Keratinocyte (primary cell): ENCODE results near the gene XPA. TPM values are rescaled to one million over a fixed set of nuclear protein-coding genes. Genes with fewer than 3 reads are reported as not detected.

Experiments used
- DNase-seq: peaks from one replicate; pipeline ENCODE4 v3.0.0-alpha.2; 2011; ENCODE audit warnings: low read depth, missing footprints, low spot score
- FAIRE-seq: peaks from 2 replicates; lab custom pipeline; 2011; peaks lifted over from hg19 to GRCh38; lab: Jason Lieb, UNC
- H2AFZ ChIP-seq: 2 replicates; pipeline ENCODE4 v1.6.0; 2012; ENCODE audit warnings: low read length, control low read depth, inconsistent platforms; ENCODE audit not compliant: control insufficient read depth
- H3K27ac ChIP-seq: 2 replicates; pipeline ENCODE4 v1.5.1; 2011; ENCODE audit warnings: low read length; ENCODE audit not compliant: control insufficient read depth, insufficient read depth
- H3K27me3 ChIP-seq: 3 replicates; pipeline ENCODE4 v1.6.0; 2011; ENCODE audit warnings: low read length; ENCODE audit not compliant: control insufficient read depth, insufficient read depth; ENCODE audit errors: extremely low read depth
- H3K36me3 ChIP-seq, 2 experiments: 2 replicates in 1 of 2; 3 replicates in 1 of 2; pipeline ENCODE4 v1.5.1; 2011; ENCODE audit warnings: low read length in 2 of 2, mild to moderate bottlenecking in 1 of 2; ENCODE audit not compliant: control insufficient read depth in 2 of 2, insufficient read depth in 2 of 2; ENCODE audit errors: extremely low read depth in 1 of 2
- H3K4me1 ChIP-seq: 3 replicates; pipeline ENCODE4 v1.5.1; 2011; ENCODE audit warnings: low read length; ENCODE audit not compliant: control insufficient read depth, insufficient read depth; ENCODE audit errors: extremely low read depth
- H3K4me2 ChIP-seq: 3 replicates; pipeline ENCODE4 v1.6.0; 2011; ENCODE audit warnings: low read depth, low read length; ENCODE audit not compliant: control insufficient read depth, insufficient read depth; ENCODE audit errors: extremely low read depth
- H3K4me3 ChIP-seq, 3 experiments: fragments of 200-600 bp in 1 of 3; sonication (generic) in 1 of 3; 2 replicates in 2 of 3; 3 replicates in 1 of 3; pipeline ENCODE4 v1.5.1; 2011 to 2016; ENCODE audit warnings: low read length in 3 of 3, mild to moderate bottlenecking in 3 of 3, control low read depth in 2 of 3, inconsistent platforms in 1 of 3, low read depth in 1 of 3, mixed read lengths in 1 of 3, mixed run types in 1 of 3, moderate library complexity in 1 of 3; ENCODE audit not compliant: control insufficient read depth in 2 of 3, insufficient read depth in 2 of 3; ENCODE audit errors: extremely low read depth in 1 of 3
- H3K79me2 ChIP-seq: 2 replicates; pipeline ENCODE4 v1.6.0; 2012; ENCODE audit warnings: low read length; ENCODE audit not compliant: control insufficient read depth, insufficient read depth
- H3K9ac ChIP-seq: 3 replicates; pipeline ENCODE4 v1.6.0; 2011; ENCODE audit warnings: low read length; ENCODE audit not compliant: control insufficient read depth, insufficient read depth; ENCODE audit errors: extremely low read depth
- H3K9me1 ChIP-seq: 3 replicates; pipeline ENCODE4 v1.6.0; 2011; ENCODE audit warnings: low read length; ENCODE audit not compliant: control insufficient read depth, insufficient read depth; ENCODE audit errors: extremely low read depth
- H3K9me3 ChIP-seq: 2 replicates; pipeline ENCODE4 v1.5.1; 2012; ENCODE audit warnings: low read depth, low read length; ENCODE audit not compliant: control insufficient read depth
- H4K20me1 ChIP-seq: 3 replicates; pipeline ENCODE4 v1.6.0; 2011; ENCODE audit warnings: low read length; ENCODE audit not compliant: control insufficient read depth, insufficient read depth; ENCODE audit errors: extremely low read depth
- EZH2 ChIP-seq: IDR thresholded peaks from one replicate; pipeline ENCODE4 v1.6.1; 2012; ENCODE audit warnings: inconsistent platforms, mild to moderate bottlenecking, low read length, moderate library complexity
- dilution Hi-C: fragments of 300-500 bp; cut with MboI; formaldehyde crosslinking; loops from one replicate; pipeline ENCODE4 v1.7.0; 2020; ENCODE audit warnings: low sequenced_read_pairs; ENCODE audit not compliant: extremely low pct_ligation_motif_present
- polyA plus RNA-seq, 5 experiments: library from polyadenylated mRNA; depleted of rRNA in 3 of 5; stranded (reverse) in 3 of 5; stranded (forward) in 1 of 5; unstranded in 1 of 5; fragments of >200 nt; gene quantifications; 1 replicate in 1 of 5; 2 replicates in 3 of 5; 3 replicates in 1 of 5; pipeline versions ENCODE4 v1.2.1 to v1.2.3, GENCODE V29; 2011 to 2012; ENCODE audit warnings: missing spikeins in 2 of 5, low read depth in 1 of 5, low replicate concordance in 1 of 5
- TF ChIP-seq, protein P1 (sequence below), 3 experiments: IDR thresholded peaks in 1 of 3; conservative IDR thresholded peaks in 1 of 3; optimal IDR thresholded peaks in 1 of 3; 2 replicates in 2 of 3; 3 replicates in 1 of 3; pipeline versions ENCODE3 to v1.5.1; 2011; ENCODE audit warnings: low read length in 3 of 3, mild to moderate bottlenecking in 3 of 3, moderate library complexity in 2 of 3, control low read depth in 1 of 3, inconsistent platforms in 1 of 3; ENCODE audit not compliant: insufficient read depth in 2 of 3; ENCODE audit errors: extremely low read depth in 1 of 3

Gene XPA
- polyA plus RNA-seq, 1 donor (not counting 4 experiments of a cell fraction or from before 2014, with no cell fraction given), result 4.1 TPM

DNA sequence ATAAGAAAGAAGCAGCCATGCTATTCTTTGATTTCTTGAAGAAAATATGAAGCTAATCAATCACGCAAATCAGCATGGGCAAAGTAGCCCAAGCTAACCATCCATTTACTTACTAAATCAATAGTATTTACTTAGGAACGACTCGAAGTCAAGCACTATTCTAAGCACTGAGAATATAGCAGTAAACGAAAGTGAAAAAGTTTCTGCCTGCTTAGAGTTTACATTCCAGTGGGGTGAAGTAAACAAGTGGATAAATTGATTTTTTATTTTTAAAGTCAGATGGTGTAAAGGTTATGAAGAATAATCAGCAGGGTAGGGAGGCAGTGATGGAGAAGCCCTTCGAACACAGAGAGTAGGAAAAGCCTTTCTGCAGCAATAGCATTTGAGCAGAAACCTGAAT lies 69.5 kb downstream of the XPA start:
- Histone ChIP-seq H3K27me3 (no peaks in the 10 kb centered on the region), H3K79me2 (peaks cover 31% of the 10 kb centered on the region), H3K27ac (no peak overlapping the region), H3K4me1 (peaks cover 8% of the 10 kb centered on the region), H3K9ac (no peak overlapping the region), H3K4me3 (no peak overlapping the region), H3K4me2 (no peak overlapping the region), H3K36me3 (peaks cover 4% of the 10 kb centered on the region in 2 experiments), H3K9me3 (no peaks in the 10 kb centered on the region), H3K9me1 (peaks cover 2% of the 10 kb centered on the region), H4K20me1 (peaks cover 3% of the 10 kb centered on the region), H2AFZ (no peak overlapping the region)
- dilution Hi-C loops, result no loop called here
- FAIRE-seq, result no peak
- TF ChIP-seq, protein P1, sequence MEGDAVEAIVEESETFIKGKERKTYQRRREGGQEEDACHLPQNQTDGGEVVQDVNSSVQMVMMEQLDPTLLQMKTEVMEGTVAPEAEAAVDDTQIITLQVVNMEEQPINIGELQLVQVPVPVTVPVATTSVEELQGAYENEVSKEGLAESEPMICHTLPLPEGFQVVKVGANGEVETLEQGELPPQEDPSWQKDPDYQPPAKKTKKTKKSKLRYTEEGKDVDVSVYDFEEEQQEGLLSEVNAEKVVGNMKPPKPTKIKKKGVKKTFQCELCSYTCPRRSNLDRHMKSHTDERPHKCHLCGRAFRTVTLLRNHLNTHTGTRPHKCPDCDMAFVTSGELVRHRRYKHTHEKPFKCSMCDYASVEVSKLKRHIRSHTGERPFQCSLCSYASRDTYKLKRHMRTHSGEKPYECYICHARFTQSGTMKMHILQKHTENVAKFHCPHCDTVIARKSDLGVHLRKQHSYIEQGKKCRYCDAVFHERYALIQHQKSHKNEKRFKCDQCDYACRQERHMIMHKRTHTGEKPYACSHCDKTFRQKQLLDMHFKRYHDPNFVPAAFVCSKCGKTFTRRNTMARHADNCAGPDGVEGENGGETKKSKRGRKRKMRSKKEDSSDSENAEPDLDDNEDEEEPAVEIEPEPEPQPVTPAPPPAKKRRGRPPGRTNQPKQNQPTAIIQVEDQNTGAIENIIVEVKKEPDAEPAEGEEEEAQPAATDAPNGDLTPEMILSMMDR (optimal IDR thresholded peaks at IDR 0.05 in 1 of 3, IDR thresholded peaks at IDR 0.05 in 1 of 3, conservative IDR thresholded peaks at IDR 0.05 in 1 of 3; ENCODE audit: extremely low read depth in 1 of 3, insufficient read depth in 2 of 3, low read length in 3 of 3), result no peak
- TF ChIP-seq EZH2, result no peak
- DNase-seq, result no peak

DNA sequence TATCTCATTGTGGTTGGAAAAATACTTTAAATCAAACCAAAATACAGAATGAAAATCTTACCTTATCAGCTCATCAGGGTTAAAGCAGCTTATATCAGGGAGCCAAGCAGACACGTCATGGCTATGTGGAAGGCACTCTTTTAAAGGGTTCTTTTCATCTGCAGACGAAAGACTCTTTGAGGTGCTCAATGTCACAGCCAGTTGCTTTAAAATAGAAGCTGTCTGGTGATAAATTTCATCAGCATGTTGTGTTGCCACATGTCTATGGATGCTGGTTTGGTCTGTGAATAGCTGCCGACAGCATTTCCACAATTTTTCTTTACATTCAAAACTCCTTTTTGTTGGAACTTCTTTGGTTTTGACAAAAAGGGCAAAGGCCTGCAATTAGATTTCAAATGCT lies 71.5 kb downstream of the XPA start:
- peaks cover 2% of the 10 kb centered on the region for H3K9me1 ChIP-seq
- H3K36me3 ChIP-seq, result peaks cover 4 to 5% of the 10 kb centered on the region in 2 experiments
- no peak for DNase-seq
- H3K4me2 ChIP-seq, result no peak overlapping the region
- no peak overlapping the region for H3K9ac ChIP-seq
- no peak overlapping the region for H3K27ac ChIP-seq
- H3K79me2 ChIP-seq, result peaks cover 16% of the 10 kb centered on the region
- no peak for FAIRE-seq
- peaks cover 3% of the 10 kb centered on the region for H4K20me1 ChIP-seq
- no peak overlapping the region for H3K4me3 ChIP-seq
- dilution Hi-C loops, result no loop called here
- H3K9me3 ChIP-seq, result no peaks in the 10 kb centered on the region
- no peak overlapping the region for H2AFZ ChIP-seq
- TF ChIP-seq EZH2, result no peak
- TF ChIP-seq, protein P1 (optimal IDR thresholded peaks at IDR 0.05 in 1 of 3, IDR thresholded peaks at IDR 0.05 in 1 of 3, conservative IDR thresholded peaks at IDR 0.05 in 1 of 3; ENCODE audit: extremely low read depth in 1 of 3, insufficient read depth in 2 of 3, low read length in 3 of 3), result no peak
- H3K4me1 ChIP-seq, result no peaks in the 10 kb centered on the region
- no peaks in the 10 kb centered on the region for H3K27me3 ChIP-seq

Other genes with a start within 250 kb of the XPA start
- gene TMOD1, start 195.7 kb downstream of the XPA start, polyA plus RNA-seq, result not detected in 3 replicates
- 11.5 to 17.8 TPM (median 17.2 TPM) in 3 replicates for gene TSTD2, start 64.0 kb downstream of the XPA start, polyA plus RNA-seq
- gene NCBP1, start 63.5 kb downstream of the XPA start, polyA plus RNA-seq, result 24.0 to 38.6 TPM (median 25.0 TPM) in 3 replicates
- 0.97 to 1.9 TPM (median 1.1 TPM) in 3 replicates for gene FOXE1, start 155.9 kb upstream of the XPA start, polyA plus RNA-seq
- gene TRMO, start 225.2 kb upstream of the XPA start, polyA plus RNA-seq, result 13.9 to 19.4 TPM (median 17.0 TPM) in 3 replicates
- 0.02 TPM in 1 of 3 replicates, not detected in the others for gene HEMGN, start 240.8 kb upstream of the XPA start, polyA plus RNA-seq